HepG2 (cell line): ENCODE results near the gene UPK1A. TPM values are rescaled to one million over a fixed set of nuclear protein-coding genes. Genes with fewer than 3 reads are reported as not detected.

Source experiments
- CEBPZ ChIP-seq: IDR thresholded peaks from 2 replicates; pipeline ENCODE4 v1.6.1; 2012; ENCODE audit warnings: low read length, improper control_type of control experiment
- POGZ ChIP-seq: sonication (generic); formaldehyde crosslinking; IDR thresholded peaks from 2 replicates; pipeline ENCODE4 v1.4.0; 2020; ENCODE audit warnings: mild to moderate bottlenecking, missing genetic modification reagents
- ZBTB40 ChIP-seq, 2 experiments: fragments of 450-650 bp in 1 of 2; sonication (generic) in 1 of 2; formaldehyde crosslinking in 1 of 2; IDR thresholded peaks; 2 replicates each; pipeline versions ENCODE4 v1.6.1 to v1.8.0; 2016 to 2022; ENCODE audit warnings: antibody characterized with exemption in 1 of 2, mild to moderate bottlenecking in 1 of 2, missing genetic modification reagents in 1 of 2
- ZNF317 ChIP-seq: sonication (generic); formaldehyde crosslinking; IDR thresholded peaks from 2 replicates; pipeline ENCODE4 v1.5.0; 2020; ENCODE audit warnings: mild to moderate bottlenecking, missing genetic modification reagents
- ZNF446 ChIP-seq: sonication (generic); formaldehyde crosslinking; IDR thresholded peaks from 2 replicates; pipeline ENCODE4 v1.5.0; 2020; ENCODE audit warnings: mild to moderate bottlenecking, missing genetic modification reagents
- ZNF567 ChIP-seq: sonication (generic); formaldehyde crosslinking; IDR thresholded peaks from 2 replicates; pipeline ENCODE4 v1.8.1; 2023; ENCODE audit warnings: mild to moderate bottlenecking, missing genetic modification reagents, borderline replicate concordance
- polyA plus RNA-seq, 8 experiments: library from polyadenylated mRNA; depleted of rRNA in 3 of 8; stranded (reverse) in 7 of 8; unstranded in 1 of 8; fragments of >200 nt; fragmentation: Illumina TruSeq in 4 of 8; extraction: Trizol in 4 of 8; gene quantifications; 2 replicates each; pipeline versions ENCODE4 v1.2.1 to v1.2.3, GENCODE V29; 2011 to 2016; ENCODE audit warnings: low read depth in 4 of 8, missing spikeins in 1 of 8, mixed read lengths in 1 of 8; ENCODE audit not compliant: insufficient read depth in 1 of 8
- total RNA-seq, 5 experiments: library from RNA; depleted of rRNA; stranded (reverse); fragments of >200 nt; fragmentation: Illumina TruSeq; extraction: Trizol; gene quantifications; 2 replicates each; pipeline ENCODE4 v1.2.3, GENCODE V29; 2016; ENCODE audit warnings: low read depth in 1 of 5

Gene UPK1A
- total and polyA plus RNA-seq, 2 of the 13 experiments (the other 11 are each of a cell fraction or from before 2014, with no cell fraction given): 2.9 TPM; not detected in 1

DNA sequence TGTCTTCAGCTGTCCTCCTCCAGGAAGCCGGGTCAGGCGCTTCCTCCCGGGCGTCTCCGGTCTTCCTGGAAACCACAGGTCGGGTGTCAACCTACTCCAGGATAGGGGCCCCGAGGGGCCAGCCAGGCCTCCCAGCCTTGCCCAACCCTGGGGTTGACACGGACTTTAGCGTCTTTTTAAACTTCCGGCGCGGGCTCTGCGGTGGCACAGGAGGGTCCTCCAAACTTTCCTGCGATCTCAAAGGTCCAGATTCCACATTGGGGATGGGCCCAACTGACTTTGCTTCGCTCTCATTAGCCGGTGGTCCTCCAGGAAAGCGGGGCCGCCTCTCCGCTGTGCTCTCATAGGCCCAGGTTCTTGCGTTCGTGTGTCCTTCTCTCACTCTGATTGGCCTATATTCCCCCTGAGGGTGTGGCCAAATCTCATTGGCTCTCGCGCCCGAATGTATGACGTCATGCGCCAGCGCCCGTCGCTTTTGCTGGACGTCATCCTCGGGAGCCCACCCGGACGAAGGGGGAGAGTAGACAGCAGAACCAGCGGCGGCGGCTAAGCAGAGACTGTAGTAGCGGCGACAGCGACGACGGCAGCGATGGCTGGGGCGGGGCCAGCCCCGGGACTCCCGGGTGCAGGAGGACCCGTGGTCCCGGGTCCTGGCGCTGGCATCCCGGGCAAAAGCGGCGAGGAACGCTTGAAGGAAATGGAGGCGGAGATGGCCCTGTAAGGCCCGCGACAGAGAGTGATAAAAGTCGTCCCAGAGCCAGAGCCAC is 37.6 kb upstream of the UPK1A start, which contains the start of gene RBM42 (continued):
- TF ChIP-seq ZBTB40 (IDR thresholded peaks at IDR 0.05): no peak
- peak; percentile 76 for TF ChIP-seq ZBTB40 (CRISPR knock-in tag; IDR thresholded peaks at IDR 0.05)
- TF ChIP-seq ZNF317 (CRISPR knock-in tag): no peak; the same call in 1 of the 2 replicates
- TF ChIP-seq CEBPZ: peak; percentile 40; the same call in 1 of the 2 replicates
- TF ChIP-seq ZNF567: no peak
- TF ChIP-seq ZNF446: no peak
- TF ChIP-seq POGZ: peak; percentile 97
- TF ChIP-seq, all 625 proteins: peak for 261
